SH-SY5Y (cell line): ENCODE results near the gene ERICH6.

Experiments
- GATA2 ChIP-seq: IDR thresholded peaks from 2 replicates; pipeline ENCODE4 v1.6.1; 2011; ENCODE audit warnings: mild to moderate bottlenecking, low read depth, low read length
- GATA3 ChIP-seq: IDR thresholded peaks from 2 replicates; pipeline ENCODE4 v1.6.1; 2011; ENCODE audit warnings: low read depth, mild to moderate bottlenecking, low read length, moderate library complexity

- TF ChIP-seq GATA3, result no peak
- TF ChIP-seq GATA2, result no peak
These were observed 16.7 kb upstream of the ERICH6 start for GRCh38 chr3:150720444-150720843.
